ENCODE measurements around the gene KCNN4. TPM values are rescaled to one million over a fixed set of nuclear protein-coding genes. Genes with fewer than 3 reads are reported as not detected.
A peak's percentile ranks its signal among the peaks of the same experiment; 100 is the strongest.
"Not testable (repeated sequence)": the region's sequence is repeated elsewhere in the genome, so short reads cannot be mapped to it uniquely, and the experiment has no call there.

The KCNN4 gene
- total RNA-seq, 1 donor from 2014 or later = 185 TPM

- Mint-ChIP-seq H3K9me3 (peaks cover 3% of the 10 kb centered on the region), H3K36me3 (ENCODE audit: low read depth) (no peaks in the 10 kb centered on the region), H3K4me1 (ENCODE audit: low read depth) (no peaks in the 10 kb centered on the region), H3K27ac (no peak overlapping the region), H3K4me3 (no peak overlapping the region), H3K27me3 (ENCODE audit: insufficient read depth) (peaks cover 11% of the 10 kb centered on the region)
- intact Hi-C loops (cut with micrococcal nuclease) = no loop called here
- DNase-seq (ENCODE audit: low spot score) = no peak
These were observed 31.1 kb upstream of the KCNN4 start for GRCh38 chr19:43811837-43812236.

- H3K4me3 Mint-ChIP-seq = no peak overlapping the region
- DNase-seq (ENCODE audit: low spot score) = no peak
- no peak overlapping the region for H3K27ac Mint-ChIP-seq
- H3K4me1 Mint-ChIP-seq (ENCODE audit: low read depth) = no peaks in the 10 kb centered on the region
- intact Hi-C loops (cut with micrococcal nuclease) = loop anchor here (1.0 to 5.0 kb wide), 6 partner anchors 25 to 378 kb away; no protein-coding TSS in a partner anchor
- peaks cover 14% of the 10 kb centered on the region for H3K27me3 Mint-ChIP-seq (ENCODE audit: insufficient read depth)
- H3K9me3 Mint-ChIP-seq = no peaks in the 10 kb centered on the region
- no peaks in the 10 kb centered on the region for H3K36me3 Mint-ChIP-seq (ENCODE audit: low read depth)
These were observed 29.3 kb upstream of the KCNN4 start for GRCh38 chr19:43809762-43810696.

GRCh38 chr19:43807651-43808050 is 26.9 kb upstream of the KCNN4 start:
- no peak overlapping the region for H3K4me3 Mint-ChIP-seq
- intact Hi-C loops (cut with micrococcal nuclease) = loop anchor here (5.0 kb wide), 2 partner anchors 250 to 375 kb away; no protein-coding TSS in a partner anchor
- H3K27me3 Mint-ChIP-seq (ENCODE audit: insufficient read depth) = peaks cover 26% of the 10 kb centered on the region
- H3K4me1 Mint-ChIP-seq (ENCODE audit: low read depth) = no peaks in the 10 kb centered on the region
- no peaks in the 10 kb centered on the region for H3K36me3 Mint-ChIP-seq (ENCODE audit: low read depth)
- H3K9me3 Mint-ChIP-seq = no peaks in the 10 kb centered on the region
- DNase-seq (ENCODE audit: low spot score) = no peak
- H3K27ac Mint-ChIP-seq = no peak overlapping the region

GRCh38 chr19:43806848-43807247 is 26.1 kb upstream of the KCNN4 start:
- H3K4me3 Mint-ChIP-seq = no peak overlapping the region
- no peaks in the 10 kb centered on the region for H3K9me3 Mint-ChIP-seq
- intact Hi-C loops (cut with micrococcal nuclease) = loop anchor here (5.0 kb wide), 2 partner anchors 250 to 375 kb away; no protein-coding TSS in a partner anchor
- H3K27me3 Mint-ChIP-seq (ENCODE audit: insufficient read depth) = peaks cover 25% of the 10 kb centered on the region
- no peaks in the 10 kb centered on the region for H3K4me1 Mint-ChIP-seq (ENCODE audit: low read depth)
- H3K36me3 Mint-ChIP-seq (ENCODE audit: low read depth) = no peaks in the 10 kb centered on the region
- DNase-seq (ENCODE audit: low spot score) = no peak
- no peak overlapping the region for H3K27ac Mint-ChIP-seq

- not testable (repeated sequence) for H3K36me3 Mint-ChIP-seq (ENCODE audit: low read depth); H3K4me3 Mint-ChIP-seq; H3K4me1 Mint-ChIP-seq (ENCODE audit: low read depth); DNase-seq (ENCODE audit: low spot score); H3K27ac Mint-ChIP-seq; H3K9me3 Mint-ChIP-seq
- peaks cover 24% of the 10 kb centered on the region for H3K27me3 Mint-ChIP-seq (ENCODE audit: insufficient read depth)
- intact Hi-C loops (cut with micrococcal nuclease) = loop anchor here (5.0 kb wide), 2 partner anchors 249 to 374 kb away; no protein-coding TSS in a partner anchor
These were observed 25.6 kb upstream of the KCNN4 start for GRCh38 chr19:43806401-43806800.

- DNase-seq (ENCODE audit: low spot score) = no peak
- Mint-ChIP-seq H3K36me3 (ENCODE audit: low read depth) (no peaks in the 10 kb centered on the region), H3K4me3 (no peak overlapping the region), H3K9me3 (no peaks in the 10 kb centered on the region), H3K27ac (no peak overlapping the region), H3K27me3 (ENCODE audit: insufficient read depth) (peaks cover 16% of the 10 kb centered on the region), H3K4me1 (ENCODE audit: low read depth) (no peaks in the 10 kb centered on the region)
- intact Hi-C loops (cut with micrococcal nuclease) = no loop called here
These were observed 23.7 kb upstream of the KCNN4 start for GRCh38 chr19:43804432-43804831.

GRCh38 chr19:43802216-43802951 is 21.6 kb upstream of the KCNN4 start, which contains the start of gene LYPD5:
Gene LYPD5, minus strand, starts transcription at chr19:43802447. Its CDS starts 67 bp downstream, at chr19:43802380.
- DNase-seq (ENCODE audit: low spot score) = no peak
- no peak within 1 kb of the TSS for H3K4me3 Mint-ChIP-seq
- H3K36me3 Mint-ChIP-seq (ENCODE audit: low read depth) = no peaks in the 10 kb centered on the region
- no peaks in the 10 kb centered on the region for H3K9me3 Mint-ChIP-seq
- intact Hi-C loops (cut with micrococcal nuclease) = no loop called here
- H3K4me1 Mint-ChIP-seq (ENCODE audit: low read depth) = peaks cover 6% of the 10 kb centered on the region
- H3K27ac Mint-ChIP-seq = no peak within 1 kb of the TSS
- H3K27me3 Mint-ChIP-seq (ENCODE audit: insufficient read depth) = peaks cover 18% of the 10 kb centered on the region

- Mint-ChIP-seq H3K9me3 (peaks cover 5% of the 10 kb centered on the region), H3K27ac (no peak overlapping the region), H3K27me3 (ENCODE audit: insufficient read depth) (peaks cover 20% of the 10 kb centered on the region), H3K4me1 (ENCODE audit: low read depth) (peaks cover 6% of the 10 kb centered on the region), H3K4me3 (peak overlapping the region; percentile 72), H3K36me3 (ENCODE audit: low read depth) (peaks cover 2% of the 10 kb centered on the region)
- DNase-seq (ENCODE audit: low spot score) = no peak
- intact Hi-C loops (cut with micrococcal nuclease) = no loop called here
These were observed 18.8 kb upstream of the KCNN4 start for GRCh38 chr19:43799502-43800142.

GRCh38 chr19:43798546-43799409 is 18.0 kb upstream of the KCNN4 start:
- DNase-seq (ENCODE audit: low spot score) = peak; percentile 34
- Mint-ChIP-seq H3K27ac (peak overlapping the region; percentile 38), H3K4me1 (ENCODE audit: low read depth) (peaks cover 6% of the 10 kb centered on the region), H3K4me3 (peak overlapping the region; percentile 72), H3K27me3 (ENCODE audit: insufficient read depth) (peaks cover 14% of the 10 kb centered on the region), H3K9me3 (peaks cover 5% of the 10 kb centered on the region), H3K36me3 (ENCODE audit: low read depth) (peaks cover 2% of the 10 kb centered on the region)
- intact Hi-C loops (cut with micrococcal nuclease) = no loop called here

GRCh38 chr19:43798026-43798545 is 17.3 kb upstream of the KCNN4 start:
- no peak for DNase-seq (ENCODE audit: low spot score)
- intact Hi-C loops (cut with micrococcal nuclease) = no loop called here
- Mint-ChIP-seq H3K36me3 (ENCODE audit: low read depth) (peaks cover 2% of the 10 kb centered on the region), H3K9me3 (peaks cover 5% of the 10 kb centered on the region), H3K4me1 (ENCODE audit: low read depth) (peaks cover 6% of the 10 kb centered on the region), H3K27ac (no peak overlapping the region), H3K4me3 (peak overlapping the region; percentile 72), H3K27me3 (ENCODE audit: insufficient read depth) (peaks cover 15% of the 10 kb centered on the region)

GRCh38 chr19:43797556-43797955 is 16.8 kb upstream of the KCNN4 start:
- Mint-ChIP-seq H3K4me3 (peak overlapping the region; percentile 65), H3K4me1 (ENCODE audit: low read depth) (peaks cover 6% of the 10 kb centered on the region), H3K27me3 (ENCODE audit: insufficient read depth) (peaks cover 10% of the 10 kb centered on the region), H3K9me3 (peaks cover 5% of the 10 kb centered on the region), H3K36me3 (ENCODE audit: low read depth) (peaks cover 2% of the 10 kb centered on the region), H3K27ac (peak overlapping the region; percentile 31)
- intact Hi-C loops (cut with micrococcal nuclease) = no loop called here
- DNase-seq (ENCODE audit: low spot score) = no peak

GRCh38 chr19:43797118-43797517 is 16.3 kb upstream of the KCNN4 start:
- no peak for DNase-seq (ENCODE audit: low spot score)
- Mint-ChIP-seq H3K4me3 (peak overlapping the region; percentile 65), H3K27ac (peak overlapping the region; percentile 31), H3K9me3 (peaks cover 5% of the 10 kb centered on the region), H3K36me3 (ENCODE audit: low read depth) (peaks cover 2% of the 10 kb centered on the region), H3K4me1 (ENCODE audit: low read depth) (peaks cover 6% of the 10 kb centered on the region), H3K27me3 (ENCODE audit: insufficient read depth) (peaks cover 10% of the 10 kb centered on the region)
- intact Hi-C loops (cut with micrococcal nuclease) = no loop called here
